T47D (cell line): ENCODE measurements around the gene FLVCR2.

Source experiments
- DNase-seq, 2 experiments: peaks; one replicate each; pipeline versions ENCODE4 v3.0.0 to v3.0.0-alpha.2; 2011 to 2012; ENCODE audit warnings: low read depth in 1 of 2, low spot score in 1 of 2
- JUND ChIP-seq: IDR thresholded peaks from 2 replicates; pipeline ENCODE4 v1.6.1; 2012; ENCODE audit warnings: low read depth
- in situ Hi-C: cut with HindIII; loops from 2 replicates; pipeline ENCODE4 v1.10.0; 2016; ENCODE audit warnings: low sequenced_read_pairs, low pct_unique_long_range_greater_than_20kb

The FLVCR2 gene

DNA sequence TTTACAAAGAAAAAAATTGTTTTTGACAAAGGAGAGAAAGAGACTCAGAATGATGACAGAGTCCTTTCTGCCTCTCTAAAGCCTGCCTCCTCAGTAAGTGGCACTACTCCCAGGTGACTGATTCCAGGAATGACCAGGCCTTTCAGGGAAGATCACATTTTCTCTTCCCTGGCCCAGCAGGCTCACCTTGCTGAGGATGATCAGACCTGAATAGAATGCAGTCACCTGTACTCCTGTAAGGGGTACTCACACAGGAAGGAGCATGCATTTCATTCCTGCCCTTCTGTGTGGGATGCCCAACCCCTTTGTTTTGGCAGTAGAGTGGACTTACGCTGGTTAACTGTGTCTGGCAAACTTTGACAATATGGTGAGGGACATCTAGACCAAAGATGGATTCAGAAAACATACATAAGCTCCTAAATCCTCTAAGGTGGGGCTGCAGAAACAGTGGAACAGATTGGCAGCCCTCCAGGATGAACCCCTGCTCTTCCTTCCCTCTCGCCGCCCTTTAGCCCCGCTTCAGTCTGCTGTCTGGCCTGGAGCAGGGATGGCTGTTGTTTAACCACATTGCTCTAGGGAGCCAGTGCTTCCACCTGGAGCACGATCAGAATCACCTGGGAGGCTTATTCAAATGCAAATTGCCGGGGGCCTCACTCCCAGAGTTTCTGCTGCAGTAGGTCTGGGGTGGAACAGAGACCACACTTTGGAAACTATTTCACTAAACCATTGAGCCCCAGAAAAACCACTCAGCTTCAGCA is 52.5 kb downstream of the FLVCR2 start:
- in situ Hi-C loops = no loop called here
- no peak for DNase-seq
- TF ChIP-seq JUND = no peak

DNA sequence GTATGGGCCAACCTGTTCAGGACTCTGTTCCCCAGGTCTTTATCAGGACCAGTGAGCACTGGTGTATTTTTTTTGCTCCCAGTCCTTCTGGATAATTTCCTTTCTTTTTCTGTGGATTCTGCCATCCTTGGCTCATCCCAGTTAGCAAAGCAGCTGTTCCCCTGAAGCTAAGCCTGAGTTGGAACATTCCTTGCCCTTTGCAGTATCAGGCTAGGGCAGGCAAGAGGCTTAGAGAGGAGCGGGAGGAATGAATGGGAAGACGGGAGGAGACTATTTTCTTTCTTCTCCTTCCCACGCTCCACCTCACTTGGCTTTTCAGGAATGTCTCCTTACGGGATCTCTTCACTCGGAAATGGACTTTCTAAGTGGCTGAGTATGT is 53.0 kb downstream of the FLVCR2 start:
- no peak for TF ChIP-seq JUND
- DNase-seq = no peak
- in situ Hi-C loops = no loop called here

DNA sequence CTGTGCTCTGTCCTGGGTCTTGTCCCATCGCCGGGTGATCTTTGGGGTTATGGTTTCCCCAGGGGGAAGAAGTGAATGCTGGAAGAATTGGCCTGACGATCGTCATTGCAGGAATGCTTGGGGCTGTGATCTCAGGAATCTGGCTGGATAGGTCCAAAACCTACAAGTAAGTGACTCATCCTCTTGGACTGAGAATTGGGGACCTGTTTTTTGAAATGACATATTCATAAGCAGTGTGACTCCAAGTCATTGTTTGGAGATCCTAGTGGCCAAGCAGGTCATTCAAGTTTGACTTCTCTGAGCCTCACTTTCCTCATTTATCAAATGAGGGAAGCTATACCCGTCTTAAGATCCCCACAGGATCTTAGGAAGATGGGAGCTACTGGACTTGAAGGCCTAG is 56.4 kb downstream of the FLVCR2 start:
- DNase-seq = peak; percentile 51 to 87
- in situ Hi-C loops = no loop called here
- 0 out of 2 replicates have a peak, but pooled peaks have one; percentile 25 for TF ChIP-seq JUND

DNA sequence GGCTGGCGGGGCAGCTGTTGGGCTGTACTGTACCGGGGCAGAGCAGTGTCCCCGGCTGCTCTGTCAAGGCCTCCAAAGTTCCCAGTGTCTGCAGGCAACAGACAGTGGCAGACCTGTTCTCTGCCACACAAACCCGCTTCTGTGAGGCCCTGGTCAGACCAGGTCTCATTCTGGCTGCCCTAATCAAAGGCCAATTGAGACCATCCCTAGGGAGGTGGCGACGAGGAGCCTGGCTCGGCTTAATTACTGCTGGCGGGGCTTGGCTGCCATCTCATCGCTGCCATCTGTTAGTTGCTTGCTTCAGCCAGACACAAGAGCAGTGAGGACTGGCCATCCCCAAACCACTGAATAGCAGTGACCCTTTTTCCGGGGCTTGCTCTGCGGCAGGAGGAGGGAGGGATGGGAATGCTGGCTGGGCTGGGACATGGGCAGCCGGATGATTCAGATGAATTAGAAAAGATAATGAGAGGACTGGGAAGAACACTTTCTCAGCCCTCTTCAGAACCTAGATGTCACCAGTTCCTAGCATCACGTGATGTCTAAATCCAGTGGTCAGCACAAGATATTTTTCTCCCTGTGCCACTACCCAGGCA is 57.8 kb downstream of the FLVCR2 start:
- no peak for TF ChIP-seq JUND
- in situ Hi-C loops = no loop called here
- DNase-seq = no peak

DNA sequence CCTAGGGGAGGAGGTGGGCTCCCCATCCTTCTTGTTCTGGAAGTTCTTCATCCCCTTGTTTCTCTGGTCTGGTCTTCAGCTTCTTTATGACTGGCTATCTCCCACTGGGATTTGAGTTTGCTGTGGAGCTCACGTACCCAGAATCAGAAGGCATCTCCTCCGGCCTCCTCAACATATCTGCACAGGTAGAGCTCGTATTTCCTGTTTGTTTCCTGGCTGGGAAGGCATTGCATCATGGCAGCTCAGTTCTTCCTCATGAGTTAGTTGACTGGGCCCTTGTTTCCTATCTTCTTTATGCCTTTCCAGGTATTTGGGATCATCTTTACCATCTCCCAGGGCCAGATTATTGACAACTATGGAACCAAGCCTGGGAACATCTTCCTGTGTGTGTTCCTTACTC is 62.5 kb downstream of the FLVCR2 start:
- DNase-seq = peak; percentile 41 to 75
- in situ Hi-C loops = no loop called here

DNA sequence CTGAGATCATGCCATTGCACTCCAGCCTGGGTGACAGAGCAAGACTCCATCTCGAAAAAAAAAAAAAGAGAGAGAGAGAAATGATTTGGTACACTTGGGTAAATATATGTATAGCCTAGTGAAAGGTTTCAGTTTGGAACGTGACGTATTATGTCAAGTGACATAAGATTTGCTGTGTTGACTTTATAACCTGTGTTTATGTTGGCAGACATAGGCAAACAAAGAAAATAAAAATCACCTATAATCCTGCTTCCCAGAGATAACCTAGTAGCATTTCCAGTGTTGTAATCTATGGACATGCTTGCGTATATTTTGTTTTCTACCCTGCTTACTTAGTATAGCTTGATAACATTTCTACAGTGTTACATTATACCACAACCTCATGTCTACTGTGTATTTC is 65.6 kb downstream of the FLVCR2 start:
- no peak for DNase-seq
- no peak for TF ChIP-seq JUND
- in situ Hi-C loops = no loop called here

More for the DNA sequence above, 62.5 kb downstream of the FLVCR2 start:
- TF ChIP-seq JUND = no peak

DNA sequence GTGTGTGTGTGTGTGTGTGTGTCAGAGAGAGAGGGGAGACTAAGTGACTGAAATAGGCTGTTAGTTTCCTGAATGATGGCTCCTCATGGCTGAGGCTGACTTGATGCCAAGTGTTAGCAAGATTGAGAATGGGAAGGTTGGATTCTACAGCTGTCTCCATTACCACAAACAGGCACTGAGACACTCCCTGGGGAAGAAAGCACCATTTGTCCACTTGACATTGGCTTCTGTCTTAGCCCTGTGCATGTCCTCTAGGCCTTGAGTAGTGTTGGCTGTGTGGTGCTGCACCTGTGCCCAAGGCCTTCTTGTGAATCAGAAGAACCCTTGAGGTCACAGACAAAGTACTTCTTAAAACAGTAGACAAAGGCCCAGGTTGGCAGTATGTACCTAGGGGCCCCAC is 66.6 kb downstream of the FLVCR2 start:
- no peak for DNase-seq
- in situ Hi-C loops = no loop called here
- no peak for TF ChIP-seq JUND

DNA sequence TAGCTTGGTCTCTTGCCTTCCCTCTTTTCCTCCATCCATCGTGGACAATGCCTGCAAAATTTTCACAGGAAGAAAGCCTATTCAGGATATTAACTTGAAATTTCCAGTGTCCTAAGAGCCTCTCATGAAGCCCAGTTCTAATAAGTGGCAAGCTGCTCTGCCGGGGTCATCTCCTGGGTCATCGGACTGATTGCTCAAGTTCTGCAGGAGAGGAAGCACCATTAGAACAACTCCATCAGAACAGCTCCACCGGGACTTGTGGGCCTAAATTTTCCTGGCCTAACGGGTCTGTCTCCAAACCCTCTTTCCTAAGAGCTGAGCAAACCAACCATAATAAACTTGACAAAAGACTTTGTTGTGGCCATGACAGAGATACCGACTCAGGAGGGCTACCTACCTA is 68.3 kb downstream of the FLVCR2 start:
- no peak for DNase-seq
- no peak for TF ChIP-seq JUND
- in situ Hi-C loops = no loop called here

DNA sequence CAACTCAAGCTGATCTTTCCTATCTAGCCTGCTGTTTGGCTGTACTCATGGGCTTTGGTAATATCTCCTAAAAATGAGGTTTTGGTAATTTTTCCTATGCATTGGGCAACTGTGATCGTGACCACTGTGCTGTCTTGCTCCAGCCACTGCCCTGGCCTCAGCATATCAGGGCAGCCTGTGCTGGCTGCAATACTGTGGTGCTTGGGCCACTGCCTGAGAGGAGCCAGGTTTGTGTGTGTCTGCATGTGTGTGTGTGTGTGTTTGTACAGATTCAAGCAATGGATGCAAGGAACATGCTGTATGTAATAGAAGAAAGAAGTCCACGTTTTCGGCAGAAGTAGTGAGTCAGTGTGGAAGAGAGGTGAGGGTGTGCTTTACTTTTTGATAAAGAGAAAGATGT is 69.2 kb downstream of the FLVCR2 start:
- DNase-seq = no peak
- in situ Hi-C loops = no loop called here
- TF ChIP-seq JUND = no peak

DNA sequence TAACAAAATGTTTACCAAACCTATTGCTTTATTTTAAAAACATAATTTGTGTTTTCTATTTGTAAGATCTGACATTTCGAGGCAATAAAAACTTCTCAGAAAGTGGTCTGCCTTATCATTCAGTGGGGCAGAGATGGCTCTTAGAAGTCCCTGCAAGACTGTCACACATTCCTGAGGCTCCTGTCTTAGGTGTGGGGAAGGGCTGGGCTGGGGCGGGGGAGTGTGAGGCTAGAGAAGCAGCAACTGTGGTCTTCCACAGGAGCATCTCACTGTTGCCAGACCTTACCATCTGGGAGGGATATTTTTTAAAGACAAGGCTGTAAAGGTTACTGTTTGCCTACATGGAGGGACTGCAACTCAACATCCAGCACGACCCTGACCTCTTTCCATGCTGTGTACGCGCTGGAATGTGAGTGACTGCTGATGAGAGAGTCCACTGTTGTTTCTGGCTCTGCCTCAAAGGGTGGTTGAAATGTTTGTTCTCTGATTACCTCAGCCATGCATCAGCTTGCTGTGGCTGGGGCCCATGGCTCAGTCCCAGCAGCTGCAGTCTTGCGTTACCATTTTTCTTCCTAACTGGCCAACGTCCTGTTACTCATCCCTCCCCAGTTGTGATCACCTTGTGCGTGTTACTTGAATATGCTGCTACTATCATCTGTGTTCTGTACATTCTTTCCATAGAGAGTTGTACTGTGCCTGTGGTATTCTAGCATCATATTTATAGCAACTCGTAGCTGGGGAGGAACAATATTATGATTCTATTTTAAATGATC is 69.8 kb downstream of the FLVCR2 start:
- DNase-seq = peak; percentile 16 to 42
- TF ChIP-seq JUND = no peak
- in situ Hi-C loops = no loop called here

DNA sequence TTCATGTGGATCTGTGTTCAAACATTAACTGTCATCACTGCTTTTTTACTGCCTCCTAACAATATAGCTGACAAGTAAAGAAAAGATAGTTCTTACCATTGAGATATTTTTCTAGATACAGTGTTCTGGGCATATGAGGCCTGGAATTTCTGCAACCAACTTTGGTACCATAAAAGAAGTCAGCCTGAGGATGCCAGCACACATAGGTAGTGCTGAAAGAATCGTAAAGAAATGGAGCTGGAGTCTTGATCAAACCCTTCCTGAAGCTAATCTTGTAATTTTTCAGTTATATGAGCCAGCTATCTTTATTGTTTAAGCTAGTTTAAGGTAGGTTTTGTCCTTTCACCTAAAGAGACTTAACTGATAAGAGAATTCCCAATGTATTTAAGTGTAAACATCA is 70.9 kb downstream of the FLVCR2 start:
- no peak for TF ChIP-seq JUND
- in situ Hi-C loops = no loop called here
- DNase-seq = no peak

DNA sequence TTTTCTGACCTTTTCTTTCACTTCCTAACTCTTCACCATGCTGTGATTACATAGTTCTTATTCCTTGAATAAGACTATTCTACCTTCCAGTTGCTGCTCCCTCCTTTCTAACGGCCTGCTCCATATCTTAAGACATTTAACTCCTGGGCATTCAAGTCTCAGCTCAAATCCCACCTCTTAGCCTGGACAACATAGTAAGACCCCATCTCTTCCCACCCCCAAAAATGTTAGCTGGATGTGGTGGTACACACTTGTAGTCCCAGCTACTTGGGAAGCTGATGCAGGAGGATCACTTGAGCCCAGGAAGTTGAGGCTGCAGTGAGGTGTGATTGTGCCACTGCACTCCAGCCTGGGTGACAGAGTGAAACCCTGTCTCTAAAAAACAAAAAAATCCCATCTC is 71.4 kb downstream of the FLVCR2 start:
- no peak for TF ChIP-seq JUND
- DNase-seq = no peak
- in situ Hi-C loops = no loop called here
